HG03575 (cell line): ENCODE data around the gene HSD17B8.

Experiments
- ATAC-seq: cut with Tn5 transposase; IDR thresholded peaks from one replicate; pipeline ENCODE4 v1.9.1; 2021; ENCODE audit not compliant: unreplicated experiment, insufficient number of reproducible peaks, low FRiP score; ENCODE audit errors: extremely low read depth

HSD17B8 gene

DNA sequence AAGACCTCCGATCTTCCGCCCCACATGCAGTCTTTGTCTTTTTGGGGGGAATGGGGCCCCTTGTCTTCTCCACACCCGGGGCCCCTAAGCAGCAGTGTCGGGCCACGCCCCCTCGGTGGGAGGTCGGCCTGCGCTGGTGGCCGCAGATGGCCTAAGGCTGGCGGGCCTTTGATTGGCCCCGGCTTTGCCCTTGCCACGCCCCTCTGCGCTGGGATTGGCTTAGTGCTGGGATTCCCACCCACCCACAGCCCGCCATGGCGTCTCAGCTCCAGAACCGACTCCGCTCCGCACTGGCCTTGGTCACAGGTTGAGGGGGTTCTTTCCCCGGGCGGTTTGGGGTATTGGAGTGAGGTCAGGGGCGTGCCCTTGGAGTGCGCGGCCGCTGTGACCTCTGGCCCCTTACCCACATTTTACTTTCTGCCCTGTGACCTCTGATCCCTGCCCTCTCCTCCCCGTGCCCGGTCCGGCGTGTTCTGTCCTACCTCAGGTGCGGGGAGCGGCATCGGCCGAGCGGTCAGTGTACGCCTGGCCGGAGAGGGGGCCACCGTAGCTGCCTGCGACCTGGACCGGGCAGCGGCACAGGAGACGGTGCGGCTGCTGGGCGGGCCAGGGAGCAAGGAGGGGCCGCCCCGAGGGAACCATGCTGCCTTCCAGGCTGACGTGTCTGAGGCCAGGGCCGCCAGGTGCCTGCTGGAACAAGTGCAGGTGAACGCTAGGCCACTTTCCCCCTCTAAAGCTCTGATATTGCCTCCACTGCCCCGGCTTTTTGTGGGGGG is at the start of gene HSD17B8:
TSS of gene HSD17B8 (plus strand) at position 241 of the 776 bp plus-strand sequence. CDS start at position 255, 14 bp downstream.
- no peak for ATAC-seq

DNA sequence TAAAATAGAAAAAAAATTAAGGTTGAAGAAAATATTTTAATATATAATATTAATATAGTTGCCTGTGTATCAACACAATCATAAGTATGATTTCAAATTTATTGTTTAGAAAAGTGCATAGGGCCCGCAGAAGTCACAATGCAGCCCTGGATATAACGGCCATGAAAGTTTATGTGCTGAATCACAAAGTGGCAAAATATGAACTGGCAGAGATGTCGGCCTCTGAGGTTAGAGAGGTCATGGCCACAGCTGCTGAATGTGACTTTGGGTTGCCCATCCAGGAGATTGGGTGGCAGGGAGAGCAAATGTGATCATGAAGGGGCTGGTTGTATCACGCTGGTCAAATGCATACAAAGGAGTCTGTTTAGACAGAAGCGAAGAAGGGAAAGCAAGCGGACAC is 47.9 kb upstream of the HSD17B8 start:
- no peak for ATAC-seq

DNA sequence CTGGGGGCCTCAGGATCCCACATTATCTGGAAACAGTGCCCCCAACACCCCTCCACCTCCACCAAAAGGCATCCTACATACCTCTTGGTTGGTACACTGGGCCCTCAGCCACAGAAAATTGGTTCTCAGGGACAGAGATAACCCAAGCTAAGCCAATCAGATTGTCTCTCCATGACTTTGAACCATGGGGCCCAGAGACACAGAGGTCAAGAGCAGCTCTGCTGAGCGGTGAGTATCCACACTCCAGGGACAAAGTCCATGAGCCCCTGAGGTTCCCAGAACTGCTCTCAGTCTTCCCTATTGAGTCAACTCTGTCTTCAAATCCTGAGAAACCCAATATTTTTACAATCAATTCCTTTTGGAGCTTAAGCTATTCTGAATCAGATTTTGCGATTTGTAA is 47.5 kb upstream of the HSD17B8 start:
- no peak for ATAC-seq

DNA sequence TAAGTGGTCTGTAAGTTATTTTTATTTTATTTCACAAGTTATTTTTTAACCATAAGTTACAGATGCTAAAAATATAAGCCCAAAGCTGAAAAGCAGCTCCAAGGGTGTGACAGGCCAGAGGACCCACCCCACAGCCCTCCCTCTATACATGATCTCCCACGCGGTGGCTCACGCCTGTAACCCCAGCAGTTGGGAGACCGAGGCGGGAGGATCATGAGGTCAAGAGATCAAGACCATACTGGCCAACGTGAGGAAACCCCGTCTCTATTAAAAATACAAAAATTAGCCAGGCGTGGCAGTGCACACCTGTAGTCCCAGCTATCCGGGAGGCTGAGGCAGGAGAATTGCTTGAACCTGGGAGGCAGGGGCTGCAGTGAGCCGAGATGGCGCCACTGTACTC is 44.4 kb upstream of the HSD17B8 start:
- no peak for ATAC-seq

DNA sequence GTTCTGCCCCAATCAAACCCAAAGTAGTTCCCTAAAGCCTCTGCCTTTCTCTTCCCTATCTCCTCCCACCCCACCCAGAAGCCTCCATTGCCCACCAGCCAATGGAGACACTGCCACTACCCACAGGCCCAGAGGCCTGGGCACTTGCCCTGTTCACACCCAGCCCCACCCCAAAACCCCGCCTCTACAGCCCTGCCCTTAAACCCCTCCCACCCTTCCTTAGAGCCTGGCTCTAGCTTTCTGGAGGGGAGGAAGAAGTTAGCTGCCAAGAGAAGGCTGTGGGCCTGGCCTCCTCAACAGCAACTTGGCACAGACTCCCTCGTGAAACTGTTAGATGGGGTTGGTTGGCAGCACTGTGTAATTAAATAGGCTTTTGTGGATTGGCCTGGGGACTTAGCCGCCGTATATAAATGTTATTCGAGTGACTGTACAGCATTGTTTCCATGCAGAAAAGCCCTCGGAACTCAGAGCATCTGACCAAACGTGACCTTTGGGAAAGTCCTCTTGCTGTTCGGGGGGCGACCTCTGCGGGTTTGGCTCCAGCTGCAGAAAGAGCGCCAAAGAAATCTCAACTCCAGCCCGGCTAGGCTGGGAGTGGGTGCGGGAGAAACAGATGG is 43.6 kb upstream of the HSD17B8 start:
- ATAC-seq: no peak

DNA sequence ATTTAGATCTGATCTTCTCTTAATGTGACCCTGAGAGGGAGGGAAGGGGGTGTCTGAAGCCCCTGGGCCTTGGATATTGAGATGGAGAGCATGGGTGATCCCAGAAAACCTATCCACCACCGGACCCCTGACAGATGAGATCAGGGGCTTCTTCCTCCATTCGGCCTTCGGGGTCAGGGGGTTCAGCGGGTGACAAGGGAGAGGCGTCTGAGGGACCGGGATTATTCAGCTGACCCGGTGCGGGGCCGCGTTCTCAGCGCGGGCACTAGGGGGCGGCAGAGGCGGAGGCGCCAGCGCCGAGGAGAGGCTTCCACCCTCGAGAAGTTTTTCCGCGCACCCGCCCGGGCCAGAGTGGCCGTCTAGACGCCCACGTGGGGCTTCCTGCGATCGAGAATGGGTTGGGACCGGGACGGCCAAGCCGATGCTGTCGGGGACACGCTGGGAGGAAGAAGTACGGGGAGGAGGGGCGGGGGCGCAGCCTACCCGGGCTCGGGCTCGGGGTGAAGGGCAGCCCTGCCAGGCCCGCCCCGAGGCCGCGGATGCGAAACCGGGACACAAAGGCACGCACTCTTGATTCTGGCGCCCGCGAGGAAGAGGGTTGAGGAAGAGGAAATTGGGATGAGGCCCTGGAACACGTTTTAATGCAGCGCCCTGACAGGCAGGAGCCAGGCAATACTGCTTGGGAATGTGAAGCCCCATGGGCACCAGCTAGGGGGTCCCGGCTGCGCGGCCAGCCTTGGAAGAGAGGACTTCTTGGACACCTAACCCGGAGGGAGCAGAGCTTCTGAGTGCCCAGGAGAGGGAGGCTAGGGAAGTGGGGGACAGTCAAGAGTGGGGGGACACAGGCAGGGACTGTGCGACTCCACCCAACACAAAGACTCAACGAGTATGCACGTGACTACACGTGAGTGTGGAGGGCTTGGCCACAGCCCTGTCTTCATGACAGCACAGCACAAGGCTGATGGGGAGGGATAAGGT is 42.8 kb upstream of the HSD17B8 start:
- ATAC-seq: no peak

DNA sequence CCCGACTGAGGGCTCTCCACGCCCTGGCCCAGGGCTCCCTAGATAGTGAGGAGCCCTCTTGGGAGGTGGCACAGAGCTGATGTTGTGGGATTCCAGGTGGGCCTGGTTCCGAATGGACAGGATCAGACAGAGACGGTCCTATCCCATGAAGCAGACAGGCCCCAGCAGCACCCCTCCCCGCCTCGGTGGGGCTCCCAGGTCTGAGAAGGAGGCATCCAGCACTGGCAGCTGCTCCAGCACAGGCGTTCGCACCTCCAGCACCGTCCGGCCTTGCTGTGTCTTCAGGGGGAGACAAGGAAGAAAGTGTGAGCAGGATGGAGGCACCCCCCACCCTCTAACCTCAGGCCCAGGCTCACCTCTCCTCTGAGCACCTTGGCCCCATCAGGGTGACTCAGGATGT is 40.9 kb upstream of the HSD17B8 start:
- no peak for ATAC-seq

DNA sequence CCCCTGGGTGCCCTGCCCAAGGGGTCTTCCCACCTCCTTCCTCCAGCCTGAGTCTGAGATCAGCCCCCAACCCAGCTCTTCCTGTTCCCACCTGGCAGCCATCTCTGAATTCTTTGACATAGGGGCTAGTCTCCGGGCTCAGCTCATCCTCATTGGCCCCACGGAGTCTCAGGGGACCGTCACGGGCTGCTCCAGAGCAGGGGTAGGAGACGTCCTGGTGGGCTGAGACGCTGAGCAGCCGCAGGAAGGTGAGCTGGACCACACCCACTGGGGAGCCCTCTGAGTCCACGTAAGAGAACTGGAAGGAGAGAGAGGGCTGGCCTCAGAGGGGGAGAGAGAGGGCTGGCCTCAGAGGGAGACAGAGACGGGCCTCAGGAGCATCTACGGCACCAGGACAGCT is 40.3 kb upstream of the HSD17B8 start:
- ATAC-seq: no peak

DNA sequence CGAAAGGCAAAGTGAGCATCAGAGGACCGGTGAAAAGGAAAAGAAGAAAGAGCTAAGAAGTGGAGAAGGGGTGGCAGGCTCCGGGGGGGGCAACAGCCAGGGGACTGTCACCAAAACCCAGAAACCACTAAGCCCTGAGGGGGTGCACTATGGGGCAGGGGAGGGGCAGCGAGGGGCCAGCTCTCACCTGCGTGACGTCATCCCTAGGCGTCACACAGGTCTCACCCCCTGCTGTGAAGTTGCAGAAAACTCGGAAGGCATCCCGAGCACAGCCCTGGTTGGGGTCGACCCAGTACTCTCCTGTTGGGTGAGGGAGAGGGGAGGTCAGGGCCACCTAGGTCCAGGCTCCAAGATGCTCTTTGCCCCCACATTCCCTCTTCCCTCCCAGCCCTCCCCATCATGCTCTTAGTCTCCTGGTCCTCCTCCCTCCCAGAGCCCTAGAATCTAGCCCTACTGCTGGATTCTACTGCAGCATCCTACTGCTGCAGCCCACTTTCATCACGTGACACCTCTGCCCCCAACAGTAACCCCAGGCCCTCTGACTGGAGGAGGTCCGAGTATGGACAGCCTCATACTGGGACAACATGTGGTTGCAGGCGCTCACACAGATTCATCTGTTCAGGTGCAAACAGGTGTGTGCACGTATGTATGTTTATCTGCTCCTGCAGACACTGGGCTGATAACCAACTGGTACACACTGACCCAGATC is 39.6 kb upstream of the HSD17B8 start:
- ATAC-seq: no peak

DNA sequence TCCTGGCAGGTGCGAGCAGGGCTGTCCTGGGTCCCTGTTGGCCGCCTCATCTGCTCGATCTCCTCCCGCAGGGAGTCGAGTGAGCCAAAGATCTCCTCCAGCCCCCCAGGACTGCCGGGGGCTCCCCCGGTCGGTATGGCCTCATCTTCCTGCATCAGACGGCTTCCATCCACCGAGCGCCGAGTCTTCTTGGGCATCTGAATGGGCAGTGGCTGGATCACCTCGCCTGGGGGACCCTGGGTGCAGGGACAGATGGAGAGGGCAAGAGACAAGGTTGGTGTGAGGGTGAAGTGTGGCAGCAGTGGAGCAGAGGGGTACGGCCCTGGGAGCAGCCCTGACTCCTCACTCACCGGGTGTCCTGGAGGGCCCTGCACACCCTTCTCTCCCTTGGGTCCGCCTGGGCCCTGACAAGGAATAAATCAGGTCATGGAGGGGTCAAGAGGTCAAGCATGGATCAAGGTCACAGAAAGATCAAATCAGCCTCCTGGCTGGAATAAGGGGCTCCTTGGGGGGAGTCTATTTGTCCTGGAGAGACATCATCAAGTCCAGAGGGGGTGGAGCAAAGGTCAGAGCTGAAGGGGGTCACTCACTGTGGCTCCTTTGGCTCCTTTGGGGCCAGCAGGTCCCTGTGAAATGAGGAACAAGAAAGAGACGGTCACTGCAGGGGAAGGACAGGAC is 38.7 kb upstream of the HSD17B8 start:
- ATAC-seq: no peak

DNA sequence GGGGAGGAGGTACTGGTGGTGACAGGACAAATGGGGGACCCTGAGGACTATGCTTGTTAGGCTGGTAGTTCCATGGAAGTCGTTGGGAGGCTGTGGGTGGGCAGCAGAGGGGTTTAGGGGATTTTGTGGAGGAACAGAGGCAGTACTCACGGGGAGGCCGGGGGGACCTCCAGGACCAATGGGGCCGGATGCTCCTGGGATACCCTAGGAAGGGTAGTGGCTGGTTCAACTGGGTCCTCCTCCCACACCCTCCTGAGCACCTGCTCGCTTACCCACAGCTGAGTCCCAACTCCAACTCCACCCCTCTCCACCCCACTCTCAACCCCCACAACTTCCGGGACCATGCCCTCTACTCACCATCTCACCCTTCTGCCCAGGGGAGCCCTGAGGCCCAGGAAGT is 38.1 kb upstream of the HSD17B8 start:
- ATAC-seq: no peak

DNA sequence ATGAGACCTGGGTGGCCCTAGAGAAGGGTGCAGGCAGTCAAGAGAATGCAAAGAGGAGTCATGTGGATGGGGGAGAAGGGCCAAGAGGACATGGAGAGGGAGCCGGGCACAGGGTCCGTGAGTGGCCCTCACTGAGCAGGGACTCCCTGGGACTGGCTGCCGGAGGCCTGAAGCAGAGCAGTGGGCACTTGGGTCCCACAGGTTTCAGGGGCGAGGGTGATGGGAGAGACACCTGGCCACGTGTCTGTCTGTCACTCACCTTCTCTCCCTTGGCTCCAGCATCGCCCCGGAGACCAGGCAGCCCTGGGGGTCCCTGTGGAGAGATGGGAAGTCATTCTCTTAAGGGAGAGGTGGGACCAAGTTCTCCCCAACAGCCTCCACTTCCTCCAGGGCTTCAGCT is 37.6 kb upstream of the HSD17B8 start:
- ATAC-seq: no peak

DNA sequence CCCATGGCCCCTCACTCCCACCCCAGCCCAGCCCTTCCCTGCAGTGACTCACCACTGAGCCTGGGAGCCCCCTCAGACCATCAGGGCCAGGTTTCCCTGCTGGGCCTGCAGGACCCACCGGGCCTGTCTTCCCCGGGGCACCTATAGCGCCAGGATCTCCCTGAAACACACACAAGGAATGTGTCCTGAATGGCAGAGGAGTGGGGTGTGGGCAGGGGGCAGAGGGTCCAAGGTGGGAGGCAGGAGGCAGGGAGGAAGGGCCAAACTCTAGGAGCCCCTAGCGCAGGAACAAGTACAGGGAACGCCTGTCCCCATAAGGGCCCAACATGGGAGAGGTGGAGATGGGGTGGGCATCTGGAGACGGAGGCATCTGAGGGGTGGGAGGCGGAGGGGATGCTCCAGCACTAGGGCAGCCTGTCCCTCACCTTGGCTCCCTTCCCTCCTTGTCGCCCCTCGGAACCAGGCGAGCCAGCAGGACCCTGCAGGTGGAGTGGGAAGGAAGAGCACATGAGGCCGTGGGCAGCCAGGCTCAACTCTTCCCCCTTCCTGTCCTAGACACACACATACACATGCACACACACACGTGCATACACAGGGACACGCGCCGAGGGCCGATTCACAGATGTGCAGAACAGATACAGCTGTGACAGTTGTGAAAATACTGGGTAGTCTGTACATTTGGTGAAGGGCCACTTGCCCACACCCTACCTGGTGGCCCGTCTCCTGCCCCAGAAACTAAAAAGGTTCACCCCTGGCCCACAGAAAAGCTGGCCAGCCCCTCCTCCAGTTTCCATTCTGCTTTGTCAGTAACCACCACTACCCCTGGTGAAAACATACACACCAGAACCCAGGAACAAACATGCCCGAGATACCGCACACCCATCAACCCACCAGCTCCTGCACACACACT is 36.8 kb upstream of the HSD17B8 start:
- ATAC-seq: no peak

DNA sequence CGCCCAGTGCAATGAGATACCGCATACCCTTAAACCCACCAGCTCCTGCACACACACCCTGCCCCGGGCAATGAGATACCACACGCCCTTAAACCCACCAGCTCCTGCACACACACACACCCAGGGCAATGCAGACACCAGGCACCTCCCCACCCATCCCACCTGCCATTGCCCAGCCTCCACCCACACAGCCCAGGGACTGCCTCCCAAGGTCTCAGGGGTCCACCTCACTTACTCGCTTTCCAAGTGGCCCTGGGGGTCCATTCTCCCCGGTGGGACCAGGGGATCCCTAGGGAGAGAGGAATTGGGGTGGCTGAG is 36.2 kb upstream of the HSD17B8 start:
- ATAC-seq: no peak

DNA sequence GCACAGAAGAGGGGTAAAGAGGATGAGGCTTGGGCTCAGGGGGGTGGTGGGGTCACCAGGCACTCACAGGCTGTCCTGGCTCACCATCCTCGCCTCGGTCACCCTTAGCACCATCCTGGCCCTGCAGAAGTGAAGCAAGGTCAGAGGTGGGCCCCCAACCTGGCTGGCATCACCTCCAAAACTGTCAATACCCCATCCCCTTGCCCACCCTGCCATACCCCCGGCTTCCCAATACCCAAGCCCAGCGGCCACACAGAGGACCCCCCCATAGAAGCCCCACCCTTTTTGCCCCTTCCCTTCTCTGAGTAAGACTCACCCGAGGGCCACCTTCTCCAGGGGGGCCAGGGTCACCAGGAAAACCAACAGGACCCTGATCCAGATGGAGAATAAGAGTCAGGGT is 35.8 kb upstream of the HSD17B8 start:
- ATAC-seq: no peak

DNA sequence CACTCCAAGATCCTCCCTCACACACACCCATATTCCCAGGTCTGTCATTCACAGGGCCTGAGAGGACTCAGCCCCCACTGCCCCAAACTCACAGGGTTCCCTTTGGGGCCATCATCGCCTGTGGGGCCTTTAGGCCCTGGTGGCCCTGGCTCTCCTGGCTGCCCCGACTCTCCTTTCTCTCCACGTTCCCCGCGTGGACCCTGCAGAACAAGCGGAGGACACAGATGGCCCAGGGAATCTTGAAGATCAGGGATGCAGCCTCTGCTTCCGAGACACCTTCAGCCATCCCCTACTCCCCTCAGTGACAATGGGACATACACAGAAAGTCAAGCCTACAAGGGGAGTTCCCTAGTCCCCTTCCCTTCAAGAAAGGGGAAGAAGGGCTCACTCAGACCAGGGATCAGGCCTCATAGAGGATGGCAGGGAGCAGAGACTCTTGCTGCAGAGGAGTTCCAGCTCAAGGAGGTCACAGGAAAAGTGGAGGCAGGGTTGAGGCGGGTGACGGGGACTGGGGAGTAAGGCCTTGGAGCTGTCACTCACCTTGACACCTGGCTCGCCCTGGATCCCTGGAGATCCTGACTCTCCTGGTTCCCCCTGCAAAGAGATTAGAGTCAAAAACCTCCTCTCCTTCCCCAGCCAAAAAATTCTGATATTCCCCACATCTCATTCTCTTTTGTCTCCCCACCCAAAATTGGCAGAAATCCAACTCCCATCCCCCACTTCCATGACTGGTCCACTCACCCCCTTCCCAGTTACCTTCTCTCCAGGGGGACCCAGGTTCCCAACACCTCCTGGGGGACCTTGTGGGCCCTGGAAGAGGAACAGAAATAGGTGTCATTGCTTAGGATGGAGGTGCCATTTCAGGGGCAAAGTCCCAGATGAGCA is 34.9 kb upstream of the HSD17B8 start:
- ATAC-seq: no peak
